ENCODE data around the gene PLCZ1. TPM values are rescaled to one million over a fixed set of nuclear protein-coding genes. Genes with fewer than 3 reads are reported as not detected.
"Not testable (repeated sequence)": the region's sequence is repeated elsewhere in the genome, so short reads cannot be mapped to it uniquely, and the experiment has no call there.

Gene PLCZ1
- total and polyA plus RNA-seq, 4 donors = 0.42 TPM; not detected in 3

DNA sequence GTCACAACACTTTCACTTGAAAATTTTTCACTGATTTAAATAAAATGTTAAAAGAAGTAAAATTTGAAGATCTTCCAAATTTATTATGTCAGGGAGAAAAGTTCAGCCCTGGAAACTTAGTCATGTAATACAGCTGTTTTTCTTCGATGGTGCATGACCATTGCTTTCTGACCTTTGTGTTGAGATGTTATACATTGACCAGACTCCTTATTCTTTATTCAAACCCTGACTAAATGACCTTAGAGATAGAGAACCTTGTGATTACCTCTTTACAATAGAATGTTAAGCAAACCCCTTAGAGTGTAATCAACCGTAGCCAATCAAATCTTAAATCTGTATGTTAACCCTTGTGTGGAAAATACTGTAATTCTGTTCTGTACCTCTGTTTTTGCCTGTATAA, 34.5 kb downstream of the PLCZ1 start:
- Histone ChIP-seq H3K27me3 (ENCODE audit: control insufficient read depth in 4 of 4, insufficient read depth in 4 of 4, low read length in 3 of 4) (no peaks in the 10 kb centered on the region), H3K36me3 (ENCODE audit: control insufficient read depth in 4 of 4, insufficient read depth in 3 of 4, low read depth in 1 of 4, low read length in 3 of 4) (no peaks in the 10 kb centered on the region), H3K9me3 (ENCODE audit: control insufficient read depth in 4 of 4, low read length in 3 of 4) (no peaks in the 10 kb centered on the region), H3K9ac (ENCODE audit: low read depth in 1 of 2, low read length in 2 of 2) (no peak overlapping the region), H3K4me3 (ENCODE audit: low read depth in 1 of 3, low read length in 3 of 3) (no peak overlapping the region), H3K27ac (ENCODE audit: low read depth in 1 of 2, low read length in 2 of 2) (no peak overlapping the region), H3K4me1 (ENCODE audit: control insufficient read depth in 4 of 4, insufficient read depth in 4 of 4, low read length in 3 of 4) (no peaks in the 10 kb centered on the region)
- WGBS = 42% methylated on average over 2 of the region's 2 CpGs
- DNase-seq (ENCODE audit: low spot score) = no peak
- TF ChIP-seq NR2F2 (IDR thresholded peaks at IDR 0.05) (peak; percentile 36), REST (IDR thresholded peaks at IDR 0.05) (no peak)

GRCh38 chr12:18700271-18700670, 37.5 kb downstream of the PLCZ1 start:
- Histone ChIP-seq H3K36me3 (ENCODE audit: control insufficient read depth in 4 of 4, insufficient read depth in 3 of 4, low read depth in 1 of 4, low read length in 3 of 4) (no peaks in the 10 kb centered on the region), H3K27ac (ENCODE audit: low read depth in 1 of 2, low read length in 2 of 2) (no peak overlapping the region), H3K9me3 (ENCODE audit: control insufficient read depth in 4 of 4, low read length in 3 of 4) (no peaks in the 10 kb centered on the region), H3K9ac (ENCODE audit: low read depth in 1 of 2, low read length in 2 of 2) (no peak overlapping the region), H3K4me1 (ENCODE audit: control insufficient read depth in 4 of 4, insufficient read depth in 4 of 4, low read length in 3 of 4) (no peaks in the 10 kb centered on the region), H3K4me3 (ENCODE audit: low read depth in 1 of 3, low read length in 3 of 3) (no peak overlapping the region), H3K27me3 (ENCODE audit: control insufficient read depth in 4 of 4, insufficient read depth in 4 of 4, low read length in 3 of 4) (no peaks in the 10 kb centered on the region)
- 78% methylated on average over 3 of the region's 3 CpGs for WGBS
- DNase-seq (ENCODE audit: low spot score) = no peak
- TF ChIP-seq JUND (IDR thresholded peaks at IDR 0.05) (peak in 1 of 2 donors; percentile 6), EGR1 (IDR thresholded peaks at IDR 0.05; ENCODE audit: low read depth in 2 of 2) (no peak)

GRCh38 chr12:18696971-18697602, 40.7 kb downstream of the PLCZ1 start:
- Histone ChIP-seq H3K4me3 (ENCODE audit: low read depth in 1 of 3, low read length in 3 of 3) (no peak overlapping the region), H3K27me3 (ENCODE audit: control insufficient read depth in 4 of 4, insufficient read depth in 4 of 4, low read length in 3 of 4) (no peaks in the 10 kb centered on the region), H3K4me1 (ENCODE audit: control insufficient read depth in 4 of 4, insufficient read depth in 4 of 4, low read length in 3 of 4) (no peaks in the 10 kb centered on the region), H3K9me3 (ENCODE audit: control insufficient read depth in 4 of 4, low read length in 3 of 4) (no peaks in the 10 kb centered on the region), H3K9ac (ENCODE audit: low read depth in 1 of 2, low read length in 2 of 2) (no peak overlapping the region), H3K27ac (ENCODE audit: low read depth in 1 of 2, low read length in 2 of 2) (no peak overlapping the region), H3K36me3 (ENCODE audit: control insufficient read depth in 4 of 4, insufficient read depth in 3 of 4, low read depth in 1 of 4, low read length in 3 of 4) (no peaks in the 10 kb centered on the region)
- no peak for DNase-seq (ENCODE audit: low spot score)
- TF ChIP-seq REST (IDR thresholded peaks at IDR 0.05) (no peak), HNF4A (conservative IDR thresholded peaks at IDR 0.05) (no peak), FOXA1 (IDR thresholded peaks at IDR 0.05) (no peak)

GRCh38 chr12:18693986-18694385, 43.8 kb downstream of the PLCZ1 start:
- not testable (repeated sequence) for H3K36me3 ChIP-seq (ENCODE audit: control insufficient read depth in 4 of 4, insufficient read depth in 3 of 4, low read depth in 1 of 4, low read length in 3 of 4); H3K9ac ChIP-seq (ENCODE audit: low read depth in 1 of 2, low read length in 2 of 2); H3K27ac ChIP-seq (ENCODE audit: low read depth in 1 of 2, low read length in 2 of 2); H3K4me3 ChIP-seq (ENCODE audit: low read depth in 1 of 3, low read length in 3 of 3); DNase-seq (ENCODE audit: low spot score); H3K9me3 ChIP-seq (ENCODE audit: control insufficient read depth in 4 of 4, low read length in 3 of 4); H3K4me1 ChIP-seq (ENCODE audit: control insufficient read depth in 4 of 4, insufficient read depth in 4 of 4, low read length in 3 of 4); H3K27me3 ChIP-seq (ENCODE audit: control insufficient read depth in 4 of 4, insufficient read depth in 4 of 4, low read length in 3 of 4)
- WGBS = 88% methylated on average over 5 of the region's 5 CpGs
